GM20000 (cell line): ENCODE results near the gene SEMA3B.
"Not testable (repeated sequence)": the region's sequence is repeated elsewhere in the genome, so short reads cannot be mapped to it uniquely, and the experiment has no call there.

Experiments used
- DNase-seq: peaks from one replicate; pipeline ENCODE4 v3.0.0; 2012; ENCODE audit warnings: low spot score
- CTCF ChIP-seq: IDR thresholded peaks from 2 replicates; pipeline ENCODE4 v1.5.1; 2012; ENCODE audit warnings: mild to moderate bottlenecking, control low read depth; ENCODE audit errors: extremely low read depth, missing control alignments

Gene SEMA3B

GRCh38 chr3:50260942-50261441 is 8.0 kb upstream of the SEMA3B start:
- TF ChIP-seq CTCF, result no peak

GRCh38 chr3:50261505-50261904 is 7.4 kb upstream of the SEMA3B start:
- no peak for TF ChIP-seq CTCF
- DNase-seq, result peak; percentile 31

More at GRCh38 chr3:50260942-50261441, 8.0 kb upstream of the SEMA3B start:
- DNase-seq, result peak; percentile 46

DNA sequence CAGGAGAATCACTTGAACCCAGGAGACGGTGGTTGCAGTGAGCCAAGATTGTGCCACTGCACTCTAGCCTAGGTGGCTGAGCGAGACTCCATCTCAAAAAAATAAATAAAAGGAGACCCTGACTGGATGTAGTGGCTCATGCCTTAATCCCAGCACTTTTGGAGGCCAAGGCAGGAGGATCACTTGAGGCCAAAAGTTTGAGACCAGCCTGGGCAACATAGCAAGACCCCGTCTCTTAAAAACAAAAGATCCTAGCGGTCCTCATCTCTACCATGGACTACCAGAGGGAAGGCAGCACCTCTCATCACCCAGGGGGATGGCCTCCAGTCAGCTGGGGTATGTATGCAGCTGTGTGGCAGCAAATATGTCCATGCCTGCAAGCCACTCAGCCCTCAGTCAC is 6.7 kb upstream of the SEMA3B start:
- not testable (repeated sequence) for DNase-seq

DNA sequence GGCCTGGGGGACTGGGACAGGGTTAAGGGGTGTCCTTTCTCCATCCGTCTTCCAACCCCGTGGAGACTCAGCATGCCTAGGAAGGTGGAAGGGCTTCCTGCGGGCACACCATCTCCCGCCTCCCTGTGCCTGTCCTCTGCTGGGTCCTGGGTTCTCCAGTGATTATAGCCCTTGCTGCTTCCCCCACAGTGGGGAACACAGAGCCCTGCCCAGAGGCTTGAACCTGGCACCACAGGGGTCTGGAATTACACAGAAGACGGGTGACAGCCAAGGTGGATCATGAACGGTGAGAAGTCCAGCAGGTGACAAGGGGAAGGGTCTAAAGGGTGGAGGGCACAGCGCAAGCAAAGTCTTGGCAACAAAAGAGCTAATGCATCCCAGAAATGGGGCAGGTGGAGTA is 6.2 kb upstream of the SEMA3B start:
- TF ChIP-seq CTCF, result no peak
- DNase-seq, result no peak

GRCh38 chr3:50263478-50264382 is 5.2 kb upstream of the SEMA3B start:
- no peak for DNase-seq
- TF ChIP-seq CTCF, result no peak

DNA sequence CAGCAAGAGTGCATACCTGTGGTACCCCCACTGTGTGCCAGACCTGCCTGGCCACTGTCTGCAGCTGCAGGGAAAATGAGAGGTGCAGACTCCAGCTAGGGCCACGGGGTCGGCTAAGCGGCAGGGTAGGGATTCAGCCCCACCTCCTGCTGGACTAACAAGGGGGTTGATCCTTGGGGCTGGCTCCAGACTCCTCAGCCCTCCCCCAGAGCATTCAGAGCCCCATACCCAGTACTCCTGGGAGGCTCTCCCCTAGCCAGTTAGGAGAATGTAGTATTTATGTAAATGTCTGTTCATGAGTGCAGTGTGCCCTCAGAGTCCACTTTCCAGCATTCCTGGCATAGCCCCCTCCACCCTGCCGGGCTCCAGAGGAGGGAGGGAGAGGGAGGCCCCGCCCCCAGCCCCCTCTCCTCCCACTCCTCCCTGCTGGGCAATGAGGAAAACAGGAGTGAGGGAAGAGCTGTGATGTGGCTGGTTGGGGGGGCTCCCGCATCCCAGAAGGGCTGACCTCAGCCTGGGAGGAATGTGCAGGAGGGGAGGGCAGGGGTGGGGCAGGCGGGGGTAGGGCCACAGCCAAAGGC is 4.5 kb upstream of the SEMA3B start:
- DNase-seq, result no peak
- TF ChIP-seq CTCF, result no peak

GRCh38 chr3:50264964-50265485 is 3.9 kb upstream of the SEMA3B start:
- TF ChIP-seq CTCF, result no peak

More at GRCh38 chr3:50264964-50265485, 3.9 kb upstream of the SEMA3B start:
- DNase-seq, result no peak
